Fibroblast of skin of right biceps (primary cell): Measurements from ENCODE around the gene P4HB.
"Not testable (repeated sequence)": the region's sequence is repeated elsewhere in the genome, so short reads cannot be mapped to it uniquely, and the experiment has no call there.

ENCODE experiments used
- DNase-seq: peaks from one replicate; pipeline ENCODE4 v3.0.0-alpha.2; 2013

P4HB gene

DNA sequence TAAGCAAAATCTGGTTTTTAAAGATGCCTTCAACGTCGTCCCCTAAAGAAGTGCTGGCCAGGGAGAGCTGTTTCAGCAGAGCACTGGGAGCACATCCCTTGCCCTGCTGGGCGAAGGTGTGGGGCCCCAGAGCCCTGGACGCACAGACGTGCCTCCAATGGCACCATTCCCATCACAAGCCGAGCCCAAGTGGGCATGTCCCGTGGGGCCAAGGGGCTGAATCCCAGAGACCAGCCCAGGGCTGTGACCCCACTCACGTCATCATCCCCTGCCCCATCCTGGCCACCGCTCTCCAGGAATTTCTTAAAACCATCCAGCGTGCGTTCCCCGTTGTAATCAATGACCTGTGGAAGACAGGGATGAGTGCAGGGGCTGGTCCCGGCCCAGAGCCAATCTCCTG is 15.4 kb downstream of the P4HB start:
- DNase-seq: no peak

DNA sequence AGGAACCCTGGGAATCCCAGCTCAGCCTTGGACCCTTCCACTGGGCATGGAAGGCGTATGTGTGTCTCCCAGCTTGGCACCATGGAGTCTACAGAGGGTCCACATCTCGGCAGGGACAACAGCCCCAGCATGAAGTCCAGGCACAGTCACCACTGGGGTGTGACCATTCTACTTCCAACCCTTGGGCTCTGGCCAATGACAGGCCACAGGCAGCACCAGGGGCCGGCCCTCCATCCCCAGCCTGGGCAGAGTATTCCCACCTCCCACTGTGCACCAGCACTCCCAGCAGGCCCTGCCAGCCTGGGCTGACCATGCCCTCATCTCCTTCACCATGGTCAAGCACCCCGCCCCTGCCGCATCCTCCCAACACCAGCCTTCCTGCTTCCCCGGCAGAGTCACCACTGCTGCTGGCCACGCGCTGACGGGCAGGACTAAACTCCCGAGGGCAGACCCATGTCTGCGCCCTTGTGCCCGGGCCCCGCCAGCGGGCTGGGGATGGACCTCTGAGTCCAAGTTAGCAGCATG is 15.9 kb downstream of the P4HB start:
- DNase-seq: no peak

DNA sequence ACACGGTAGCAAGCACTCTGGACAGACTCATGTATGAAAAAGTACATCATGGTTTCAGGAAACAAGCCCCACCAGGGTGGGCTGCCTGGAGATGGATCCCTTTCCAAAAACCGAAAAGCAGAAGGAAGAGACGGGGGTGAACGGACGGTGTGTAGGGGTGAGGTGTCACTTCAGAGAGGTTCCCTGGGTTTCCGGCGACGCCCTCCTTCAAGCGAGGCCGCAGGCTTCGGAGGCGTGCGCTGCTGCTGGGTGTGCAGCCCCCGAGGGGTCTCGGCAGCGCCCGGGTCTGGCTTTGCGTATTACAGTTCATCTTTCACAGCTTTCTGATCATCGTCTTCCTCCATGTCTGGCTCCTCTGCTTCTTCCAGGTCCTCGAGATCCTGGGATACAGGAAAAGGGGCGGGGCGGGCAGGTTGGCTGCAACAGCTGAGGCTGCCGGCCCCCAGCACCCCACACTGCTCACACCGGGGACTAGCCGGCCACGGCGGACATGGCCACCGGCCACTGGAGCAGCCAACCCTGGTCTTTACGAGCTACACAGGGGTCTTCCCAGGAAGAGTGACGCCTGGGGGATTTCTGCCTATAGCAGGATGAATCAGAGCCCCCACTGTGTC is 16.5 kb downstream of the P4HB start:
- DNase-seq: no peak

DNA sequence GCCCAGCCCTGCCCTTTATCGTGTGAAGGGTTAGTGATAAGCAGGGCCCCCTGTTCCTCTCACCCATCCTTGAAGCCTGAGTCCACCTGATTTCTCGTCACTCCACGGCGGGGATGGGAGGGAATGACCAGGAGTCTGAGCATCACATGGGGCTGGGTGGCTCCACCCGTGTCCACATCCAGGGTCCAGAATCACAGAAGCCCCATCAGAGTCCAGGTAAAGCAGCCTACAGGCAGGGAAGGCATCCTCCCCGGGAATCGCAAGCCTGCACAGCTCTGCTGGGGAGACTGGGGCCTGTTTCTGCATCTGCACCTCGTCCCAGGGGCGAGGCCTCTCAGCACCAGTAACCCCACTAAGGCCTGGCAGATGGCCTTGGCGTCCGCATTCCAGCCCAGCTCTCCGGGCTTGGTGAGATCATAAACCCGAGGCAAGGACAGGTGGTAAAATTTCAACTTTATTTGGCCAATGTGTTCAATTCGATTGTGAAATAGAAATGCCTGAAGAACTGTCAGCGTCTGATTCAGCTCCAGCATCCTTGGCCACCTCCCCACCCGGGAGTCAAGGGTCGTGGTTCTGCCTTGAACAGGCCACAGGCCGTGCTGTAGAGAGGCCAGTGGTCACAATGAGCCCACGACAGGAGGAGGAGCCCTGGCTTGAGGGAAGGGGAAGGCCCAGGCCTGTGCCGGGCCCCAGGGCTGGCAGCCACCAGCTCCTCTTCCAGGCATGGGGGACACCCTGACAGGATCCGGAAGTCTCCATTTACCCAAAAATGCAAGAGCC is 17.4 kb downstream of the P4HB start:
- no peak for DNase-seq

DNA sequence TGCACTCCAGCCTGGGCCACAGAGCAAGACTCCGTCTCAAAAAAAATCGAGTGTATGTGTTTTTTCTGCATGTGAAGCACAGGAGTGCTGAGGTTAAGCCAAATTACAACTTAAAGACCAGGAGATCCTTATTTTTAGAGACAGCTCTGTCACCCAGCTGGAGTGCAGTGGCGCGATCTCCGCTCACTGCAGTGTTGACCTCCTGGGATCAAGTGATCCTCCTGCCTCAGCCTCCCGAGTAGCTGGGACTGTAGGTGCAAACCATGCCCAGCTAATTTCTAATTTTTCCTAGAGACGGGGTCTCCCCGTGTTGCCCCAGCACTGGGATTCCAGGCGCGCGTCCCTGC is 18.0 kb downstream of the P4HB start:
- no peak for DNase-seq

DNA sequence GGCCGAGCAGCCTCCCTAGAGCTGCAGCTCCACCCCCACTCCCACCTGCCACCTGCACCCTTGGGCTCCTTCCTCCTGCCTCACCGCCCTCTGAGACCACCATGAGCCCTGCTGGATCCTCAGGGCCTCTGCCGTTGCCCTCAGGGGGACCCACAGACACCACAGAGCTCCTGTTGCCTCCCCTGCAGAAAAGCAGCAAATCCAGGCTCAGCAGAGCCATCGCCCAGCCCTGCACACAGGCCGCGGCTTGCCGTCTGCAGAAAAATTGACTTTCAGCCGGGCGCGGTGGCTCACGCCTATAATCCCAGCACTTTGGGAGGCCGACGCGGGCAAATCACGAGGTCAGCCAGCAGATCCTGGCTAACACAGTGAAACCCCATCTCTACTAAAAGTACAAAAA is 18.5 kb downstream of the P4HB start:
- no peak for DNase-seq

DNA sequence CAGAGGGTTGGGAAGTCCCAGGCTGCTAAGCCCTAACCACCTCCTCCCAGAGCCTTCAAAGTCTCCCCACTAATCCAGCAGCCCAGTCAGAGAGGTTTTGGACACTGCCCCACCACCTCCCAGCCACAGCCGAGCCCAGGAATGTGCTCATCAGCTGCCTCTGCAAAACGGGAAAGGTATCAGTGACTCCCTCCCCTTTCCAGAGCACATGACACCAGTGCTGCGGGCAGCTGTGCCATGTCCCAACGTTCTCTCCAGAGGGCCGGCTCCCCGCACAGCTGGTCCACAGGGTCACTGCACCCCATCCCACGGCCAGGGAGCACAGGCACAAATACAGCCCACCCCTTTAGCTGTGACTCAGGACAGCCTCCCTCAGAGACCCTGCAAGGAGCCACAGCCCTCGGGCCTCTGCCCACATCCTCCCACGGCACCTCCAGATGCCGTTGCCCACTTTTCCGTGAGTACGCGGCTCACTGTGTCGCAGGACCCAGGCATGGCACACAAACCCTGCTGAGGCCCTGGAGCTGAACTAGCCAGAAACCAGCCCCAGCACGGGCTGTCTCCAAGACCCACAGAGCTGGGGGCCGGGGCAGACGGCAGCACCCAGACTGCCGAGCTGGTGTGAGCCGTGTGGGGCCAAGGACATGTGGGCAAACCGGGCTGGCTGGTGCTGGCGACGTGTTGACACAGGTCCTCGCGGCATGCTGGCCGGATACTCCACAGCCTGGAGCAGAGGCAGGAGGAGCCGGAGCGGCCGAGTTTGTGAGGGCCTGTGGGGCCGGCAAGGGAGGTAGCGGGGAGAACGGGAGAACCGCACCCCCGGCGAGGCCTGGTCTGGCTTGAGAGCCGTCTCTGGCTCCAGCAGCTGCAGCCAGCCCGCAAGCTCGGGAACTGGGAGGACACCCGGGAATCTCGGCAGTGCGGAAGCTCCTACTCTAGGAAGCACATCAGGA is 19.2 kb downstream of the P4HB start:
- no peak for DNase-seq

DNA sequence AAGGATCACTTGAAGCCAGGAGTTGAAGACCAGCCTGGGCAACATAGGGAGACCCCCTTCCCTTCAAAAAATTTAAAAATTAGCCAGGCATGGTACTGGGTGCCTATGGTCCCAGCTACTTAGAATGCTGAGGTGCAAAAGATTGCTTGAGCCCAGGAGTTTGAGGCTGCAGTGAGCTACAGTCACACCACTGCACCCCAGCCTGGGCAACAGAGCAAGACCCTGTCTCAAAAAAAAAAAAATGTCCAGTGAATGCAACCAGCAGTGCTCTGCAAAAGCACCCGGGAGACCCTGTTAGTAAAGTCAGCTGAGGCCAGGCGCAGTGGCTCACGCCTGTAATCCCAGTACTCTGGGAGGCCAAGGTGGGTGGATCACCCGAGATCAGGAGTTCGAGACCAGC is 20.3 kb downstream of the P4HB start:
- DNase-seq: not testable (repeated sequence)

DNA sequence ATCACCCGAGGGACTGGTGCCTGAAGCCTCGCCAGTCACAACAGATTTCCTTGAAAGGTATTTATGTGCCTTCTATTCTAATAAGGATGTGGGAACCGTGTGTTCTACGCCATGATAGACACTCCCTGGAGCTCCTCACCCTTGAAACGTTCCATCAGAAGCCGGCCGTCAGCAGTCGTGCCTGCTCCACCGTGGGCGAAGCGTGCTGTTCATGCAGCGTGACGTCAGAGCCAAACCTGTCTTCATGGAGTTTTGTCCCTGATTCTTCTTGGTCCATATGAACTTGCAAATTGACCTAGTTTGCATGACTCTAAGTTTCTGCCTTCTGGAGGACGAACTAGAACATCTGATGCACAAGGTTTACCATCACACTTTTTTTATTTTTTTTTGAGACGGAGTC is 21.0 kb downstream of the P4HB start:
- no peak for DNase-seq

DNA sequence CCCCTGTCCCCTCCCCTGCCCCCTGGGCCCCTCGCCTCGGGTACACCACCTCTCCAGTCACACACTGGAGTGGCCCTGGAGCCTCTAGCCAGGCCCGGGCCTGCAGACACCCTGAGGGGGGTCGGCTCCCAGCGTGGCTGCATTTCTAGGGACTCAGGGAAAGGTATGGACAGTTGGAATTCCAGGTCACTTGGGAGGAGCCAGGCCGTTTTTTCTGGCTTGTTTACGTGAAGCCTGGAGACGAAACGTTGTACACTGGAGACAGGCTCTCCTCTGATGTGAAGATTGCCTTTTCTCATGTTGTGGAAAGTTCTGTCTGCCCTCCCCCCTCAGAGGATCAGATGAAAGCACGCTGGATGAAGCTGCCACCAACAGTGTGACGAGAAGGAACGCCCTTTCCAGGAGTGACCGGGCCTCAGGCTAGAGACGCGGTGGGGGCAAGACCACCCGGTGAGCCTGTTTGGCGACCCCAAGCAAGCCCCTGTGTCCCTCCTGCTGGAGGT is 21.5 kb downstream of the P4HB start:
- DNase-seq: no peak

DNA sequence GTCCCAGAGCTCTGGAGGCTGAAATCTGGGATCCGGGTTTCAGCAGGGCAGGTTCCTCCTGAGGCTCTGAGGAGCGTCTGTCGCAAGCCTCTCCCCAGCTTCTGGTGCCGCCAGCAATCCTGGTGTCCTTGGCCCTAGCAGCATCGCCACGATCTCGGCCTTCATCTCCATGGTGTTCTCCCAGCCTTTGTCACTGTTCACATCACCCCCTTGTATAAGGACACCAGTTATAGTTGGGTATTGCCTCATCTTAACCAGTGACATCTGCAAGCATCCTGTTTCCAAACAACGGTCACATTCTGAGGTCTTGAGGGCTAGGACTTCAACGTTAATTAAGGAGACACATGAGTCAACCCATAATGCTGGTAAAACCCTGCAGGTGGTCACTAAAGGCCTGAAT is 22.7 kb downstream of the P4HB start:
- peak; percentile 12 for DNase-seq

DNA sequence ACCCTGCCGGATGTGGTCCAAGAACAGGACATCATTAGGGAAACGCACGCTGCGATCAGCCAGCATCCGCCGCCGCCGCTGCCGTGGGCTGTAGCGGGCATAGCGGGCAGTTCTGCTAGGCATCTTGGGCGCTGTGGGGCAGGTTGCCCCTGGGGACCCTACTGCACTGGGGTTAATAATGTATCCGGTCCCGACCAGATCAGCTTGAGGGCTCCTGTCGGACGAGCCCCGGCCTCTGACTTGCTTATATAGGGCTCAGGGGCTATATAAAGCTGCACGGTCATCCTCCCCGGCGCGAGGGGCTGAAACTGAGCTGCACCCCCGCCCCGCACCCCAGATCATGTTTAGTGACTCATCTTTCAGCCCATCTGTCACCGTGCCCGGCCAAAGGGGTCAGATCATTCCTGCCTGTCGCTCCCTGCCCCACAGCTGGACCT is 25.5 kb downstream of the P4HB start, which contains the start of gene PPP1R27:
Gene PPP1R27 (minus strand): TSS at position 220 of the 437 bp plus-strand sequence. CDS start 97 bp downstream, at position 123.
- no peak for DNase-seq

DNA sequence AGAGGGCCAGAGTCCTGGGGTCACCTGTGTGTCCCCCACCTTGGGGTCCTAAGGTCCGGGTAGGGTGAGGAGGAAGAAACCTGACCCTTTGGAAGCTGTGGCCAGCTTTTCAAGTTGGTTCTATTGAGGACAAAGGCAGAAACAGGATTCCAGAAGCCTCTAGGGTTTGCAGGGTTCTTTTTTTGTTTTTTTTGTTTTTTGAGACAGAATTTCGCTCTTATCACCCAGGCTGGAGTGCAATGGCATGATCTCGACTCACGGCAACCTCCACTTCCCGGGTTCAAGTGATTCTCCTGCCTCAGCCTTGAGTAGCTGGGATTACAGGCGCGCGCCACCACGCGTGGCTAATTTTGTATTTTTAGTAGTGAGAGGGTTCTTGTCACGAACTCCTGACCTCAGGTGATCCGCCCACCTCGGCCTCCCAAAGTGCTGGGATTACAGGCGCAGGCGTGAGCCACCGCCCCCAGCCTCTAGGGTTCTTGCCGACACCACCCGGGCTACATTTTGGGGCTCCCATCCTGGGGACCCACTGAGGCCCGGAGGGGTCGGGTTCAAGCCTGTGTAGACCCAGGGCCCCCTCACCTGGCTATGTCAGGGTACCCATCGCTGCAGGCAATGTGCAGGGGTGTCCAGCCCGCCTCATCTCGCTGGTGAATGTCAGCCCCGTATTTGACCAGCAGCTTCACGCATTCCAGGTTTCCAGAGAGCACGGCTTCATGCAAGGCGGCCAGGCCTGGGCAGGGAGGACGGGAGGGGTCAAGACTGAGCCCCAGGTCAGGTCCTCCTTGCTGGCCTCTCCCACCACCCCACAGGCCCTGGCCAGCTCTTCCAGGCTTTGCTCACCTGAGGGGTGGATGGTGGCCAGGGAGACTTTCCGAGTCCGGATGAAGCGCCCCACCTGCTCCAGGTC is 26.2 kb downstream of the P4HB start:
- no peak for DNase-seq

DNA sequence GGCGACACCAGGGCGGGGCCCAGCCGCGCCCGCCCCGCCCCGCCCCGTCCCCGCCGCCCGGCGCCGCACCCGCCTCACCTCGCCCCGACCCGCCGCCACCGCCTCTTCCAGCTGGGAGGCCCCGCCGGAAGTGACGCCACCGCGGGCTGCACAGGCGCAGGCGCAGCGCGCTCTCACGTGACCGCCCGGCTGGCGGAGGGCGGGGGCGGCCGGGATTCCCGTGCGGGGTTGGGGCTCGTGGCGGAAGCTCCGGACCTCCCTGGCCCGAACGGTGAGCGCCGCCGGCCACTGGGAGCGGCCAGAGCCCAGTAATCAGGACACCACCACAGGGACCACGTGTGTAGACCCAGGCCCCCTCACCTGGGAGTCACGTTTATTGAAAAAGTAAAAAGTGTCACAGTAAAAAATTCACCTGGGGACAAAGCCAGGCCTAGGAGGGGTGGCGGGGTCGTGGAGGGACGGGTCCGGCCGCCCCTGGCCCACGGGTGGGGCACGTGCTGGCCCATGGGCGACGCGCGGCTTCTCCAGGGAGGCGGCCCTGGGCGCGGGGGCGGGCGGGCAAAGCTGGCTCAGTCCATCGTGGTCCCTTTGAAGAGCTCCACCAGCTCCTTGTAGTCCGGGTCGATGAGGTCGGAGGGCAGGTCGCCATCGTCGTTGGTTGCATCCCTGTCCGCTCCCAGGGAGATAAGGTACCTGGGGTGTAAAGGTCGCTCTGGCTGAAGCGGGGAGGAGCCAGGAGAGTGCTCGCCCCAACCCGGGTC is 27.0 kb downstream of the P4HB start, which contains the start of gene MCRIP1:
Gene MCRIP1 (minus strand): TSS at position 132 of the 761 bp plus-strand sequence. CDS start 8,785 bp downstream, outside the sequence.
- DNase-seq: peak; percentile 93

DNA sequence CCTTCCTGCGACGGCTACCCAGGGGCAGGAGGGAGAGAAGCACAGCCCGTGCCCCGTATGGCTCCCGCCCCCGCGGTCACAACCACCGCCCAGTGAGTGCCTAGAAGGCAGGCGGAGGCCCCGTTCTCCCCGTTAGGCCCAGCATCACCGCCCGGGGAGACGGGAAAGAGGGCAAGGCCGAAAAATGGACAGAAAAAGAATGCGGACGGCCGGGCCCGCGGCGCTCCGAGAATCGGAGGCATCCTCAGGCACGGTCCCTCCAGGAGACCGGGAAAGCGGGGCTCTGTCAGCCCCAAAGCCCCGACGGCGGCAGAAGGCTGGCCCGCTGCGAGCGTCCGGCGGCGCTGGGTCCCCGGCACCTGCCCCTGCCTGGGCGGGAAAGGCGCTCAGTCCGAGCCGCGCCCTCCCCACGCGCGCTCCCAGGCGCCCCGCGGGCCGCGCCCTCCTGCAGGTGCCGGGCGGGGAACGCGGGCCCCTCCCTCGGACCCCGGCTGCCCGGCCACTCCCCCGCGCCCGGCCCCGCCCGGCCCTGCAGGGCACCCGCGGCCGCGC is 27.7 kb downstream of the P4HB start:
- DNase-seq: no peak

DNA sequence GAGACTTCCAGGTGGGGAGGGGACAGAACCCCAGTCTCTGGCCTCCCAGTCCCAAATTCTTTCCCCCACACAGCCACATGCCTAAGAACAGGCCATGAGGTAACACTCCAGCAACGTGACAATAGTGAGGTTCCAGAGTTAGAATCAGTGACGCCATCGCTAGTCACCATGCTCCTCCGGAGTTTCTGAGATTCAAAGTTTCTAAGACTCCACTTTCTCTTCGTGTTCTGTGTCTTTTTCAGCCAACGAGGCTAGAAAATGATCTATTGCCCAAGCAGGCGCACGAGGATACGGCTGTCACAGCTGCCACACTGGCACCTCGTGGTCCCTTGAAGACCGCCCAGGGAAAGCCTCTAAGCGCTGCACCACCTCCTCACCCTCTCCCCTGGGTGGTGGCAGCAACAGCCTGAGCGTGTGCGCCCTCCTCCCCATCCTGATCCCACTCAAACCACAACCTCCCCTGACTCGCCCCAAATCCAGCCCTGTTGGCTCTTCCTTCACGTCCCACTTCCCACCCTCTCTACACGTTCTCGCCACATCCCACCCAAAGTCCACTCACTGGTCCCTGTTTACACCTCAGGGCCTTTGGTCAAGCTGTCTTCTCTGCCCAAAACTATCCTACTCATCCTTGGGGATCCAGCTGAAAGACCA is 28.3 kb downstream of the P4HB start:
- peak; percentile 53 for DNase-seq

DNA sequence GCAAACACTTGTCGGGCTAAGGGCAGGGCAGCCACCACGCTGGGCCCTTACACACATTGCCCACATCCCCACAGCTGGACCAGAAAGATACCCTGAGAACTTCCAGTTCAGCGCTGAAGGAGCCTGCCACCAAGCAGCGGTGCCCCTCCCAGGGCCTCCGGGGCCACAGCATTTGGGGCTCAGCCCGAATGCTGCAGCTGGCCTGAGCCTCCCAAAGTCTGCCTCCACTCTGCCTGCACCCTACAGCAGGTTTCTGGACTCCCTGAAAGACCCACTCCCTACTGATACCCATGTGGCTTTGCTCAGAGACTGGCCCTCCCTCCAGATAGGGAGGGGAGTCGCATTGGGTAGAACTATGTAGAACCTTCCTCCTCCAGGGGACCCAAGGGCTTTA is 28.8 kb downstream of the P4HB start:
- DNase-seq: no peak

DNA sequence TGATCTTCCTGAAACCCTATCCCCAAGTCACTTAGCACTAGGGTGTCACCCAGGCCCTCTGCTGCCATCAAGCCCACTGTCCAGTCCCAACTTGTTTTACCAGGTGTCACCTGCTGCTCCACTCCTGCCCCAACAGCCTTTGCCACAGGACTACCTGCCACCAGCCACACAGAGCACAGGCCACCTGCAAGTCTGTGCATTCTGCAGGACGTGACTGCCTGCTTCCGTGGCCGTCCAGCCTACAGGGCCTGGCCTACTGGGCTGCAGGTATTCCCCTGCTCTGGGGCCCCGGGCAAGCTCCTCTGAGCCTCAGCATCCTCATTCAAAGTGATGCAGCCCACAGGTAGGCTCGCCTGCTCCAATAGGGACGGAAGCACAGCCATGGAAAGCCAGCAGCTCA is 30.5 kb downstream of the P4HB start:
- no peak for DNase-seq

DNA sequence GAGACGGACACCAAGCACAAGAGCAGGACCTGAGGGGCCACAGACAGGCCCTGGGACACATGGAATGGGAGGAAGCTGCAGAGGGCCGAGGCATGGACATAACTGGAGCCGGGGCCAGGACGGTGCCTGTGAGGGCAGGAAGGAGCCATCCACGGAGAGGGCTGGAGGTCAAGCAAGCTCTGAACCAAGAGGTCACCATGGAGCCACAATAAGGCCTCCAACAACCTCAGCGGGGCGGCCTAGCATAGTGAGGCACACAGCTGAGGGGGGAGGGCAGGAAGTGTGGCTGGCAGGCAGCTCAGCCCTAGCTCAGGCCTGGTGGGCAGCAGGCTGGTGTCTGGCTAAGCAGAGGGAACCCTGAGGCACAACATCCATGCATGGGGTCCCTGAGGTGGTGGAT is 31.7 kb downstream of the P4HB start:
- DNase-seq: no peak

DNA sequence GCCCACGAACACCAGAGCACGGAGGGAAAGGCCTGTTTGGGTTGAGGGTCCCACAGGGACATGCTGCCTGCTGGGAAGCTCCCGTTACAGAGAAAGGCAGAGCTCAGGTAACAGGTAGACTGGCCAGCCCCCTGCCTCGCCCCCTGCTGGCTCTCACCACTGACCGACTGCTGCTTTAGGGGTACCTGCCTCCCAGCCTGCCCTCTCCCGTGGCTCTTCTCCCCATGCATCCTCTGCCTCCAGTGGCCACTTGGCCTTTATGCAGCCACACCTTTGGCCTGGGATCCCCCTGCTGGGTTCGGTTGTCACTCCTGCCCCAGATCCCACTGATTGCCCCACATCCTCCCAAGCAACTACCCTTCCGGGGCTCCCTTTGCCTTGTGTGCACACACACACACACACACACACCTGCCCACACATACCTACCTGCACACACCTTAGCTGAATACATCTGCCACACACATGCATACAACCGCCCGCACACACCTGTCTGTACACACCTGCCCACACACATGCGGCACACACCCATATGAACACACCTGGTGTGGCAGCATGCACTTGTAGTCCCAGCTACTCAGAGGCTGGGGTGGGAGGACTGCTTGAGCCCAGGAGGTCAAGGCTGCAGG is 34.4 kb downstream of the P4HB start:
- DNase-seq: no peak
